Mucosa of gallbladder (tissue), 1 donor: ENCODE results near the gene UBE2K. TPM values are rescaled to one million over a fixed set of nuclear protein-coding genes. Genes with fewer than 3 reads are reported as not detected.
"Not testable (repeated sequence)": the region's sequence is repeated elsewhere in the genome, so short reads cannot be mapped to it uniquely, and the experiment has no call there.

Experiments used
- DNase-seq: peaks from one replicate; pipeline ENCODE4 v3.0.0-alpha.2; 2020; ENCODE audit warnings: low spot score
- total RNA-seq: library from RNA; stranded (reverse); gene quantifications from one replicate; pipeline ENCODE4 v1.2.1, GENCODE V29; 2021
- donor health status: DM: no; HTN: no; CAD: no.

UBE2K gene
- total RNA-seq = 56.2 TPM

GRCh38 chr4:39697740-39698423, at the start of gene UBE2K:
UBE2K (plus strand) TSS chr4:39698136; CDS start chr4:39698328, 192 bp downstream.
- peak; percentile 89 for DNase-seq

- no peak for DNase-seq
Measured at GRCh38 chr4:39648213-39648612, 49.7 kb upstream of the UBE2K start.

GRCh38 chr4:39648827-39649558, 48.9 kb upstream of the UBE2K start:
- DNase-seq = no peak

- DNase-seq = no peak
Measured at GRCh38 chr4:39649639-39650265, 48.2 kb upstream of the UBE2K start.

GRCh38 chr4:39651586-39651985, 46.4 kb upstream of the UBE2K start:
- DNase-seq = not testable (repeated sequence)

- no peak for DNase-seq
Measured at GRCh38 chr4:39655211-39655610, 42.7 kb upstream of the UBE2K start.

GRCh38 chr4:39655876-39656275, 42.1 kb upstream of the UBE2K start:
- no peak for DNase-seq

- DNase-seq = not testable (repeated sequence)
Measured at GRCh38 chr4:39656638-39657037, 41.3 kb upstream of the UBE2K start.

- no peak for DNase-seq
Measured at GRCh38 chr4:39657465-39657864, 40.5 kb upstream of the UBE2K start.

- no peak for DNase-seq
Measured at GRCh38 chr4:39658756-39659155, 39.2 kb upstream of the UBE2K start.

- DNase-seq = no peak
Measured at GRCh38 chr4:39660045-39660444, 37.9 kb upstream of the UBE2K start.

- DNase-seq = no peak
Measured at GRCh38 chr4:39660757-39661156, 37.2 kb upstream of the UBE2K start.

GRCh38 chr4:39662683-39663082, 35.3 kb upstream of the UBE2K start:
- DNase-seq = no peak

GRCh38 chr4:39664828-39665731, 32.9 kb upstream of the UBE2K start:
- DNase-seq = no peak

- no peak for DNase-seq
Measured at GRCh38 chr4:39667706-39668105, 30.2 kb upstream of the UBE2K start.

- no peak for DNase-seq
Measured at GRCh38 chr4:39668887-39669286, 29.0 kb upstream of the UBE2K start.

GRCh38 chr4:39670296-39670695, 27.6 kb upstream of the UBE2K start:
- not testable (repeated sequence) for DNase-seq

- DNase-seq = not testable (repeated sequence)
Measured at GRCh38 chr4:39675681-39676080, 22.3 kb upstream of the UBE2K start.

- not testable (repeated sequence) for DNase-seq
Measured at GRCh38 chr4:39681003-39681402, 16.9 kb upstream of the UBE2K start.

GRCh38 chr4:39682138-39682537, 15.8 kb upstream of the UBE2K start:
- DNase-seq = no peak

- DNase-seq = no peak
Measured at GRCh38 chr4:39685990-39686389, 11.9 kb upstream of the UBE2K start.

GRCh38 chr4:39687014-39687413, 10.9 kb upstream of the UBE2K start:
- no peak for DNase-seq
